ENCODE measurements around the gene PTH2. TPM values are rescaled to one million over a fixed set of nuclear protein-coding genes. Genes with fewer than 3 reads are reported as not detected.
"Not testable (repeated sequence)": the region's sequence is repeated elsewhere in the genome, so short reads cannot be mapped to it uniquely, and the experiment has no call there.

Gene PTH2
- polyA plus RNA-seq, 10 donors: not detected

DNA sequence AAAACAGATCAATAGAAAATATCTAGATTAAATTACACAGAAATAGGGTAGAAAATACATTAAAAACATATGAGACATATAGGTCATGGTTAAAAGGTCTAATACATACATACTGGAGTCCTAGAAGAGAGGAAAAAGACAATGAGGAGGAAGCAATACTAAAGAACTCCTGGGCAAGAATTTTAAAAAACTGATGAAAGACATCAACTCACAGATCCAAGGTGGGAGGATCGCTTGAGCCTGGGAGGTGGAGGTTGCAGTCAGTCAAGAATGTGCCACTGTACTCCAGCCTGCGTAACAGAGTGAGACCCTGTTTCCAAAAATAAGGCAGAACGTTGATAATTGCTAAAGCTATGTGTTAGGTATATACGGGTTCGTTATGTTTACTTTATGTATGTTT, 40.6 kb downstream of the PTH2 start:
- no peak for DNase-seq

DNA sequence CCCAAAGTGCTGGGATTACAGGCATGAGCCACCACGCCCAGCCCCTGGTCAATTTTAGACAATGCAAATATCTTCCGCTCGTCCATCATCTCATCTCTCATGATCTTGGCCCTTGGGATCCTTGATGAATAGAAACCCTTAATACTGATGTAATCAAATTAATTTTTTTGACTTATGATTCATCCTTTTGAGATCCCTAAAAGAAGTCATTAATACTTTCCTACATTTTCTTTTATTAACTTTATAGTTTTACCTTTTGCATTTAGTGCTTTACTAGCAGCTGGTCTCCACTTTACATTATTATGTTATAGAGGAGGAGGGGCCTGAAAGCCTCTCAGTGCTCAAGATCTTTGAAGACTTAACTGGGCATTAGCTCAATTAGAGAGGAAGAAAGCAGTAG, 42.9 kb downstream of the PTH2 start:
- DNase-seq: no peak

DNA sequence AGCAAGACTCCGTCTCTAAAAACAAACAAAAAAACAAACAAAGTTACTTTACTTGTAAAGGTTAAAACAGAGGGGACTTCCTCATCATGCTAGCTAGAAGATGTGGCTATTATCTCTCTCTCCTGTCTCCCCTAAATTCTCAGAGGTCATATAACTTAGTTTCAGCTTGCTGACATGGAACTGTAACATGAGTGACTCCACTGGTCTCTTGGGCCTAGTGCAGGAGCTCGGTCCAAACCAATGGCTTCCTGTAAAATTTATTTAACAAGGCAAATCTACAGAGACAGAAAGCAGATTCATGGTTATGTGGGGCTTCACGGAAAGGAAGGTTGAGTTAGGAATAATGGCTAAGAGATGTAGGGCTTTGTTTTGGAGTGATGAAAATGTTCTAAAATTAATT, 44.7 kb downstream of the PTH2 start:
- DNase-seq: peak in 1 of 3 donors; percentile 53

DNA sequence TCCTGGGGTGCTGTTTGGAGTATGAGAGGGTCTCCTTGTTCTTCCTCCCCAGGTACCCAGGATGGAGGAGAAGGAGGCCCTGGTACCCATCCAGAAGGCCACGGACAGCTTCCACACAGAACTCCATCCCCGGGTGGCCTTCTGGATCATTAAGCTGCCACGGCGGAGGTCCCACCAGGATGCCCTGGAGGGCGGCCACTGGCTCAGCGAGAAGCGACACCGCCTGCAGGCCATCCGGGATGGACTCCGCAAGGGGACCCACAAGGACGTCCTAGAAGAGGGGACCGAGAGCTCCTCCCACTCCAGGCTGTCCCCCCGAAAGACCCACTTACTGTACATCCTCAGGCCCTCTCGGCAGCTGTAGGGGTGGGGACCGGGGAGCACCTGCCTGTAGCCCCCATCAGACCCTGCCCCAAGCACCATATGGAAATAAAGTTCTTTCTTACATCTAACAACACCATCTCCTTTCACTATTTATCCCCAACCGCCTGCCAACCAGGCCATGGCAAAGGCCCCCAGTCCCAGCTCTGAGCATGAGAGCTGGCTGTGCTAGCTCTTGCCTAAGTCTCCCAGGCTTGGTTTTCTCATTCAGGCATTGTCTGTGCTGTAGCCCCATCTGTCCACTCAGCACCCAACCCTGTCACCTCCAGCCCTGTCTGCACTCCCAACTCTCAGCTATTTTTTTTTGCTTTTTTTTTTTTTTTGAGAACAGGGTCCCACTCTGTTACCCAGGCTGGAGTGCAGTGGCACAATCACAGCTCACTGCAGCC, 48.4 kb downstream of the PTH2 start:
- no peak for DNase-seq

DNA sequence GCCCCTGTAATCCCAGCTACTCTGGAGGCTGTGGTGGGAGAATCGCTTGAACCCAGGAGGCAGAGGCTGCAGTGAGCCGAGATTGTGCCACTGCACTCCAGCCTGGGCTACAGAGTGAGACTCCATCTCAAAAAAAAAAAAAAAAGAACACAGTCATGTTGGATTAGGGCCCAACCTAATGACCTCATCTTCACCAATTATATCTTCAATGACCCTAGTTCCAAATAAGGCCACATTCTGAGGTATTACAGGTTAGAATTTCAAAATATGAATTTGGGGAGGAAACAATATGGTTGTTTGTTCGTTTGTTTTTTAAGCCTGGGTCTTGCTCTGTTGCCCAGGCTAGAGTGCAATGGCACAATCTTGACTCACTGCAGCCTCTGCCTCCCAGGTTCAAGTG, 50.1 kb downstream of the PTH2 start:
- DNase-seq: not testable (repeated sequence)

Other genes starting within 250 kb of the PTH2 start
- 1 to 10 TPM in 7 of 10 donors, under 1 TPM in 3; 0.68 to 2.7 (median 2.0) TPM for gene SLC6A16, start 98.2 kb downstream of the PTH2 start, polyA plus RNA-seq (ENCODE audit: insufficient read length in 10 of 10)
- gene CD37, start 88.0 kb downstream of the PTH2 start, polyA plus RNA-seq (ENCODE audit: insufficient read length in 10 of 10): 10 to 100 TPM; 13.5 to 37.3 (median 21.0) TPM
- 10 to 100 TPM; 42.6 to 80.6 (median 64.0) TPM for gene TEAD2, start 61.0 kb downstream of the PTH2 start, polyA plus RNA-seq (ENCODE audit: insufficient read length in 10 of 10)
- 1 to 10 TPM; 1.3 to 2.7 (median 1.8) TPM for gene DKKL1, start 59.6 kb downstream of the PTH2 start, polyA plus RNA-seq (ENCODE audit: insufficient read length in 10 of 10)
- gene KASH5, start 35.2 kb downstream of the PTH2 start, polyA plus RNA-seq (ENCODE audit: insufficient read length in 10 of 10): under 1 TPM in 4 of 10 donors, not detected in 6; 0.05 to 0.50 (median 0.19) TPM
- not detected for gene GFY, start 1.9 kb upstream of the PTH2 start, polyA plus RNA-seq (ENCODE audit: insufficient read length in 10 of 10)
- 1 to 10 TPM in 6 of 10 donors, under 1 TPM in 4; 0.45 to 2.0 (median 1.1) TPM for gene SLC17A7, start 18.1 kb upstream of the PTH2 start, polyA plus RNA-seq (ENCODE audit: insufficient read length in 10 of 10)
- gene PIH1D1, start 28.4 kb upstream of the PTH2 start, polyA plus RNA-seq (ENCODE audit: insufficient read length in 10 of 10): 10 to 100 TPM; 34.6 to 51.9 (median 37.9) TPM
- 10 to 100 TPM in 7 of 10 donors, 1 to 10 TPM in 3; 6.0 to 17.8 (median 10.6) TPM for gene ALDH16A1, start 29.8 kb upstream of the PTH2 start, polyA plus RNA-seq (ENCODE audit: insufficient read length in 10 of 10)
- 1 to 10 TPM; 2.2 to 8.1 (median 3.4) TPM for gene FLT3LG, start 50.8 kb upstream of the PTH2 start, polyA plus RNA-seq (ENCODE audit: insufficient read length in 10 of 10)
- gene RPL13A, start 64.2 kb upstream of the PTH2 start, polyA plus RNA-seq (ENCODE audit: insufficient read length in 10 of 10): 1,000 to 10,000 TPM; 3,542 to 5,037 (median 4,448) TPM
- 1,000 to 10,000 TPM; 2,415 to 3,967 (median 3,509) TPM for gene RPS11, start 73.0 kb upstream of the PTH2 start, polyA plus RNA-seq (ENCODE audit: insufficient read length in 10 of 10)
- gene FCGRT, start 89.2 kb upstream of the PTH2 start, polyA plus RNA-seq (ENCODE audit: insufficient read length in 10 of 10): 100 to 1,000 TPM; 144 to 218 (median 175) TPM
- gene RCN3, start 104.6 kb upstream of the PTH2 start, polyA plus RNA-seq (ENCODE audit: insufficient read length in 10 of 10): 10 to 100 TPM; 37.0 to 96.6 (median 55.4) TPM
- 10 to 100 TPM; 42.8 to 73.0 (median 54.0) TPM for gene NOSIP, start 157.1 kb upstream of the PTH2 start, polyA plus RNA-seq (ENCODE audit: insufficient read length in 10 of 10)
- under 1 TPM; 0.22 to 0.81 (median 0.57) TPM for gene PRRG2, start 157.9 kb upstream of the PTH2 start, polyA plus RNA-seq (ENCODE audit: insufficient read length in 10 of 10)
- gene PRR12, start 167.7 kb upstream of the PTH2 start, polyA plus RNA-seq (ENCODE audit: insufficient read length in 10 of 10): 10 to 100 TPM; 12.2 to 20.5 (median 16.1) TPM
- gene RRAS, start 216.7 kb upstream of the PTH2 start, polyA plus RNA-seq (ENCODE audit: insufficient read length in 10 of 10): 10 to 100 TPM; 24.2 to 35.5 (median 30.9) TPM
- gene SCAF1, start 218.8 kb upstream of the PTH2 start, polyA plus RNA-seq (ENCODE audit: insufficient read length in 10 of 10): 10 to 100 TPM; 19.3 to 32.8 (median 25.3) TPM
- 10 to 100 TPM; 25.2 to 44.4 (median 33.7) TPM for gene IRF3, start 242.4 kb upstream of the PTH2 start, polyA plus RNA-seq (ENCODE audit: insufficient read length in 10 of 10)
- 10 to 100 TPM; 21.3 to 32.7 (median 25.3) TPM for gene BCL2L12, start 242.5 kb upstream of the PTH2 start, polyA plus RNA-seq (ENCODE audit: insufficient read length in 10 of 10)

Data from muscle of back (tissue), 11 donors.